H1 (cell line): ENCODE data around the gene TAGLN3. TPM values are rescaled to one million over a fixed set of nuclear protein-coding genes. Genes with fewer than 3 reads are reported as not detected.

Experiments
- ASH2L ChIP-seq: fragments of 200-600, 300-600 bp; sonication (generic); IDR thresholded peaks from one replicate; pipeline ENCODE4 v1.7.1; 2017; ENCODE audit warnings: low read length
- BRCA1 ChIP-seq: IDR thresholded peaks from 2 replicates; pipeline ENCODE4 v1.6.1; 2012; ENCODE audit warnings: low read depth, low read length, improper control_type of control experiment
- CEBPB ChIP-seq: IDR thresholded peaks from 2 replicates; pipeline ENCODE4 v1.6.1; 2012; ENCODE audit warnings: low read depth, low read length
- CHD1 ChIP-seq: IDR thresholded peaks from 2 replicates; pipeline ENCODE4 v1.6.1; 2012; ENCODE audit warnings: low read depth, low read length, improper control_type of control experiment
- GABPA ChIP-seq: IDR thresholded peaks from 2 replicates; pipeline ENCODE4 v1.6.1; 2011; ENCODE audit warnings: mild to moderate bottlenecking, low read length, moderate library complexity, borderline replicate concordance; ENCODE audit not compliant: insufficient read depth
- GTF2F1 ChIP-seq: IDR thresholded peaks from 2 replicates; pipeline ENCODE4 v1.6.1; 2012; ENCODE audit warnings: low read depth, low read length, improper control_type of control experiment, borderline replicate concordance
- HDAC2 ChIP-seq, 2 experiments: fragments of 300-600 bp in 1 of 2; sonication (generic) in 1 of 2; IDR thresholded peaks; 2 replicates each; pipeline ENCODE4 v1.6.1; 2011 to 2012; ENCODE audit warnings: low read depth in 2 of 2, low read length in 2 of 2, mild to moderate bottlenecking in 2 of 2, moderate library complexity in 2 of 2, borderline replicate concordance in 1 of 2, inconsistent platforms in 1 of 2
- JUN ChIP-seq: IDR thresholded peaks from 2 replicates; pipeline ENCODE4 v1.6.1; 2011; ENCODE audit warnings: low read depth, mild to moderate bottlenecking, improper control_type of control experiment, low read length
- NANOG ChIP-seq: IDR thresholded peaks from 2 replicates; pipeline ENCODE4 v1.6.1; 2011; ENCODE audit warnings: low read length, low read depth, mild to moderate bottlenecking, inconsistent platforms; ENCODE audit not compliant: insufficient read depth, poor library complexity, severe bottlenecking
- POLR2AphosphoS5 ChIP-seq: IDR thresholded peaks from 2 replicates; pipeline ENCODE4 v1.6.1; 2011; ENCODE audit warnings: low read depth, low read length
- RBBP5 ChIP-seq: IDR thresholded peaks from 2 replicates; pipeline ENCODE4 v1.7.1; 2012; ENCODE audit warnings: low read depth, mild to moderate bottlenecking, inconsistent platforms, low read length, moderate library complexity, borderline replicate concordance
- RNF2 ChIP-seq: fragments of 200-900, 300-1000 bp; sonication (generic); IDR thresholded peaks from 2 replicates; pipeline ENCODE4 v1.7.1; 2016; ENCODE audit warnings: borderline replicate concordance, low read depth, mild to moderate bottlenecking, antibody characterized with exemption, low read length; ENCODE audit not compliant: poor library complexity, severe bottlenecking; ENCODE audit errors: missing control alignments
- SAP30 ChIP-seq: fragments of 300-600 bp; sonication (generic); IDR thresholded peaks from 2 replicates; pipeline ENCODE4 v1.7.1; 2012; ENCODE audit warnings: low read length, moderate library complexity, mild to moderate bottlenecking, inconsistent platforms; ENCODE audit not compliant: insufficient read depth, insufficient replicate concordance
- SIRT6 ChIP-seq: IDR thresholded peaks from one replicate; pipeline ENCODE4 v1.7.1; 2012; ENCODE audit warnings: low read length, inconsistent platforms
- SP2 ChIP-seq: IDR thresholded peaks from 2 replicates; pipeline ENCODE4 v1.6.1; 2012; ENCODE audit warnings: mild to moderate bottlenecking, low read length, inconsistent platforms
- SUZ12 ChIP-seq: fragments of 200-600 bp; sonication (generic); IDR thresholded peaks from 2 replicates; pipeline ENCODE4 v1.6.1; 2012; ENCODE audit warnings: mild to moderate bottlenecking, inconsistent platforms, low read length, moderate library complexity, mixed read lengths
- TAF1 ChIP-seq: IDR thresholded peaks from 2 replicates; pipeline ENCODE4 v1.6.1; 2011; ENCODE audit warnings: mild to moderate bottlenecking, low read depth, low read length
- TAF7 ChIP-seq: optimal IDR thresholded peaks from 2 replicates; pipeline ENCODE3; 2011; ENCODE audit warnings: low read depth, mild to moderate bottlenecking, inconsistent platforms, low read length, moderate library complexity, borderline replicate concordance
- TBP ChIP-seq: IDR thresholded peaks from 2 replicates; pipeline ENCODE4 v1.6.1; 2011; ENCODE audit warnings: low read depth, low read length, improper control_type of control experiment
- TEAD4 ChIP-seq: IDR thresholded peaks from 2 replicates; pipeline ENCODE4 v1.6.1; 2012; ENCODE audit warnings: low read depth, low read length, inconsistent platforms, mixed read lengths
- polyA plus RNA-seq, 7 experiments: library from polyadenylated mRNA; depleted of rRNA in 3 of 7; stranded (reverse) in 5 of 7; unstranded in 2 of 7; fragments of >200 nt in 5 of 7; fragments of 200-250 nt in 2 of 7; gene quantifications; 1 replicate in 5 of 7; 2 replicates in 1 of 7; 4 replicates in 1 of 7; pipeline versions ENCODE4 v1.2.1 to v1.2.3, GENCODE V29; 2011 to 2013; ENCODE audit warnings: missing spikeins in 2 of 7, mixed read lengths in 2 of 7
- total RNA-seq: library from RNA; stranded (reverse); fragmentation: NEBNext Ultra II Directional; extraction: Animal tissue kit (Norgen Biotek cat#: 25700); gene quantifications from 2 replicates; pipeline ENCODE4 v1.2.1, GENCODE V29; 2021
- TF ChIP-seq, protein P1 (sequence below): IDR thresholded peaks from 2 replicates; pipeline ENCODE4 v1.6.1; 2011; ENCODE audit warnings: low read length, improper control_type of control experiment
- TF ChIP-seq, protein P2 (sequence below): IDR thresholded peaks from 2 replicates; pipeline ENCODE4 v1.6.1; 2011; ENCODE audit warnings: low read depth, mild to moderate bottlenecking, low read length; ENCODE audit not compliant: insufficient read depth

Gene TAGLN3
- total and polyA plus RNA-seq, 2 of the 8 experiments (the other 6 are each of a cell fraction or from before 2014, with no cell fraction given), result 6.3 to 7.5 TPM

DNA sequence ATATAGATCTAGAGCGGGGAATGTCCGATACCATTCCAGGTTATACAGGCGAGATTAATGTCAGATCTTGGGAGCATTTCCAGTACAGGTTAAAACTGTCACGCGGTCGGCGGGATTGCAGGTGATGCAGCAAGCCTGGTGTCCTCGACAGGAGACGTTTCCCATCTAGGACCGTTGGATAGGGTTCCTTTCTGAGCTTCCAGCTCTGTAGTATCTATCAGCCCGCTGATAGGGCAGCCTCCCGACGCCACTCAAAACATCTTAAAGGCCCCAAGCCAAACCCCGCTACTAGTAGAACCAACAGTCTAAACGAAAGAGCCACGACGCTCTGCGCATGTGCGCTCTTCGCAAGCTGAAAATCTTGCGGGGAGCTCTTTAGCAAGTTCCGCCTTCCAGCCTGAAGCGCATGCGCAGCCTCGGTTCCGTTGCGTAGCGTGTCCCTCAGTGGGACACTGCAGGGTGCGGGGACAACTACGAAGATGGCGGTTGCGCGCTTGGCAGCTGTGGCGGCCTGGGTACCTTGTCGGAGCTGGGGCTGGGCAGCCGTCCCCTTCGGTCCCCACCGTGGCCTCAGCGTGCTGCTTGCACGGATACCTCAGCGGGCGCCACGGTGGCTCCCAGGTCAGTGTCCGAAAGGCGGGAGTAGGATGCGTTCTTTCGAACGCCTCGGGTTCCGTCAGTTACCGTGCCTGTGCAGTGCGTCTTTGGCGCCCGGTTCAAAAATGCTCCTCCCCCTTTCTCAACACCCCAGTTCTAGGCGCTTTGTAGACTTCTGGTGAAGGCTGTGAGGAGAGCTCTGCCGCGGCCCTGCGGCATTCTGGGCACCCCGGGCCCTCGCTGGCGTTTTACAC, 19.9 kb upstream of the TAGLN3 start, which contains the start of gene ABHD10 (continued):
- TF ChIP-seq RBBP5, result peak; percentile 97
- peak; percentile 7; the same call in 1 of the 2 replicates for TF ChIP-seq CEBPB
- TF ChIP-seq GABPA, result no peak
- TF ChIP-seq, protein P1, sequence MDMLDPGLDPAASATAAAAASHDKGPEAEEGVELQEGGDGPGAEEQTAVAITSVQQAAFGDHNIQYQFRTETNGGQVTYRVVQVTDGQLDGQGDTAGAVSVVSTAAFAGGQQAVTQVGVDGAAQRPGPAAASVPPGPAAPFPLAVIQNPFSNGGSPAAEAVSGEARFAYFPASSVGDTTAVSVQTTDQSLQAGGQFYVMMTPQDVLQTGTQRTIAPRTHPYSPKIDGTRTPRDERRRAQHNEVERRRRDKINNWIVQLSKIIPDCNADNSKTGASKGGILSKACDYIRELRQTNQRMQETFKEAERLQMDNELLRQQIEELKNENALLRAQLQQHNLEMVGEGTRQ, result no peak
- no peak for TF ChIP-seq TEAD4
- no peak for TF ChIP-seq SUZ12
- peak; percentile 27 for TF ChIP-seq TAF7
- TF ChIP-seq JUN, result no peak
- peak; percentile 47 for TF ChIP-seq SAP30
- no peak for TF ChIP-seq RNF2
- TF ChIP-seq ASH2L, result peak; percentile 97
- TF ChIP-seq TAF1, result peak; percentile 85
- peak; percentile 20 to 84; a peak in 1 of 4 replicates for TF ChIP-seq HDAC2 (IDR thresholded peaks at IDR 0.05; ENCODE audit: borderline replicate concordance in 1 of 2, low read depth in 2 of 2, low read length in 2 of 2)
- TF ChIP-seq POLR2AphosphoS5, result peak; percentile 95
- TF ChIP-seq TBP, result peak; percentile 67
- TF ChIP-seq CHD1, result no peak
- TF ChIP-seq, protein P2, sequence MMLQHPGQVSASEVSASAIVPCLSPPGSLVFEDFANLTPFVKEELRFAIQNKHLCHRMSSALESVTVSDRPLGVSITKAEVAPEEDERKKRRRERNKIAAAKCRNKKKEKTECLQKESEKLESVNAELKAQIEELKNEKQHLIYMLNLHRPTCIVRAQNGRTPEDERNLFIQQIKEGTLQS, result no peak
- no peak for TF ChIP-seq SIRT6
- no peak for TF ChIP-seq BRCA1
- no peak for TF ChIP-seq NANOG
- no peak for TF ChIP-seq GTF2F1
- no peak for TF ChIP-seq SP2
